ENCODE data around the gene FANCD2. TPM values are rescaled to one million over a fixed set of nuclear protein-coding genes. Genes with fewer than 3 reads are reported as not detected.
"Not testable (repeated sequence)": the region's sequence is repeated elsewhere in the genome, so short reads cannot be mapped to it uniquely, and the experiment has no call there.

Gene FANCD2
- total RNA-seq (2014; rRNA removed; shearing (Covaris generic)), result 28.9 and 29.5 TPM in 2 replicates
- polyA plus RNA-seq (2015; cell fraction: cytosol; rRNA removed), result 25.9 and 34.1 TPM in 2 replicates
- 124 and 181 TPM in 2 replicates for polyA plus RNA-seq (2015; cell fraction: nucleus; rRNA removed)

GRCh38 chr3:10026084-10026890 is at the start of gene FANCD2:
FANCD2 (plus strand) TSS chr3:10026437; CDS start chr3:10028658, 2,221 bp downstream.
- peak; percentile 86 for DNase-seq (ENCODE audit: low read depth, low spot score)
- in situ Hi-C loops (cut with HindIII; ENCODE audit: low pct_unique_long_range_greater_than_20kb, low sequenced_read_pairs), result no loop called here

- DNase-seq (ENCODE audit: low read depth, low spot score), result peak; percentile 73
- in situ Hi-C loops (cut with HindIII; ENCODE audit: low pct_unique_long_range_greater_than_20kb, low sequenced_read_pairs), result no loop called here
These were observed 49.2 kb upstream of the FANCD2 start for GRCh38 chr3:9976721-9977709.

- in situ Hi-C loops (cut with HindIII; ENCODE audit: low pct_unique_long_range_greater_than_20kb, low sequenced_read_pairs), result no loop called here
- no peak for DNase-seq (ENCODE audit: low read depth, low spot score)
These were observed 47.4 kb upstream of the FANCD2 start for GRCh38 chr3:9978710-9979305.

- DNase-seq (ENCODE audit: low read depth, low spot score), result no peak
- in situ Hi-C loops (cut with HindIII; ENCODE audit: low pct_unique_long_range_greater_than_20kb, low sequenced_read_pairs), result no loop called here
These were observed 46.0 kb upstream of the FANCD2 start for GRCh38 chr3:9980251-9980650.

DNA sequence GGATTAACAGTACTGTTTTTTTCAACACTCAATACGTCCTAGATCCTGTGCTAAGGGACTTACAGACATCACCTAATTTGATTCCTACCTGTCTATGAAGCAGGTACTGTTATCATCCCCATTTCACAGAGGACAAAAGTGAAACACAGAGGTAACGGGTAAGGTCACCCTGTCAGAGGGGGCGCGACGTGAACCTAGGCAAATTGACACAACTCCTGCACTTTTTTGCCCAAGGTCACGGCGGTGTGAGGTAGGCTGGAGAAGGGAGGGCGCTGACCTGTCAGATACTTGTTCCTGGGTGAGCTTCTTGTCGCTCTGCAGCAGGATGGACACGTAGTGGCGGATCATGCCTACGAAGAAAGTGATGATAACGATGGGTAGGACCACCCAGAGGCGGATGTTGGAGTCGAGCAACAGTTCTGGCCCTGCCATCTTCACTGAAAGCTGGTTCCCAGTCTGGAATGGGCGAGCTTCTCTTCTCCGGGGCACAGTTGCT is 40.0 kb upstream of the FANCD2 start:
- no peak for DNase-seq (ENCODE audit: low read depth, low spot score)
- in situ Hi-C loops (cut with HindIII; ENCODE audit: low pct_unique_long_range_greater_than_20kb, low sequenced_read_pairs), result no loop called here

GRCh38 chr3:9994086-9994844 is 32.0 kb upstream of the FANCD2 start:
- in situ Hi-C loops (cut with HindIII; ENCODE audit: low pct_unique_long_range_greater_than_20kb, low sequenced_read_pairs), result no loop called here
- no peak for DNase-seq (ENCODE audit: low read depth, low spot score)

GRCh38 chr3:10000686-10001085 is 25.6 kb upstream of the FANCD2 start:
- DNase-seq (ENCODE audit: low read depth, low spot score), result no peak
- in situ Hi-C loops (cut with HindIII; ENCODE audit: low pct_unique_long_range_greater_than_20kb, low sequenced_read_pairs), result no loop called here

DNA sequence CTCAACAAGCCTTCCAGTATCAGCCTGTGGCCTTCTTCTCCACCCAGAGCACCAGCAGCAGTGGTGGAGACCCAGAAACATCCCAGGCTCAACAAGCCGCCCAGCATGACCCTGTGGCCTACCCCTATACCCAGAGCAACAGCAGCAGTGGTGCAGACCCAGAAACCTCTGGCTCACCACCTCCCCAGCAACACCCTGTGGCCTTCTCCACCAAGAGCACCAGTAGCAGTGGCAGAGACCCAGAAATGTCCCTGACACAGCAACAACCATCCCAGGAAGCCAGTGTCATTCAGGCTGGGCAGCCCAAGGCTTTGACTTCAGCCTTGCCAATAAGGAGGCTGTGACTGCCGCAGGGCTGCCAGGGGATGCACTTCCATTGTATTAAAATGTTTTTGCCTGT is 23.3 kb upstream of the FANCD2 start:
- in situ Hi-C loops (cut with HindIII; ENCODE audit: low pct_unique_long_range_greater_than_20kb, low sequenced_read_pairs), result no loop called here
- DNase-seq (ENCODE audit: low read depth, low spot score), result no peak

DNA sequence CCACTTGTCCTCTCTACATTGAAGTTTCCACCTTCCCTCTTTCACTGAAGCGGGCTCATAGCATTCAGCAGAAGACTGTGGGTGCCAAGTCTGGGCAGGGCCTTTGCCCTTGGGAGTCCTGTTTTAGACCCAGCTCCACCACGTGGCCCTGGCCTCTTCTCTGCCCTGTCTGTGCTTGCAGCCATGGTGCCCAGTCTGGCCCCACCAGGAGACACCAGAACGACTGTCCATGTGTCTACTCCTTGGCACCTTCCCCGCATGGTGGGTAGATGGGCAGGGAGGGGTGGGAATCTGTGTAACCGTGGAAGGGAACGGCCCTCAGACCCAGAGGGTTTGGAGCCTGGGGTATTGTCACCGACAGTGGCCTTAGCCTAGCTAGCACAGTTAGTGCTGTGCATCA is 21.7 kb upstream of the FANCD2 start:
- no peak for DNase-seq (ENCODE audit: low read depth, low spot score)
- in situ Hi-C loops (cut with HindIII; ENCODE audit: low pct_unique_long_range_greater_than_20kb, low sequenced_read_pairs), result no loop called here

- in situ Hi-C loops (cut with HindIII; ENCODE audit: low pct_unique_long_range_greater_than_20kb, low sequenced_read_pairs), result no loop called here
- DNase-seq (ENCODE audit: low read depth, low spot score), result no peak
These were observed 21.2 kb upstream of the FANCD2 start for GRCh38 chr3:10004960-10005564.

DNA sequence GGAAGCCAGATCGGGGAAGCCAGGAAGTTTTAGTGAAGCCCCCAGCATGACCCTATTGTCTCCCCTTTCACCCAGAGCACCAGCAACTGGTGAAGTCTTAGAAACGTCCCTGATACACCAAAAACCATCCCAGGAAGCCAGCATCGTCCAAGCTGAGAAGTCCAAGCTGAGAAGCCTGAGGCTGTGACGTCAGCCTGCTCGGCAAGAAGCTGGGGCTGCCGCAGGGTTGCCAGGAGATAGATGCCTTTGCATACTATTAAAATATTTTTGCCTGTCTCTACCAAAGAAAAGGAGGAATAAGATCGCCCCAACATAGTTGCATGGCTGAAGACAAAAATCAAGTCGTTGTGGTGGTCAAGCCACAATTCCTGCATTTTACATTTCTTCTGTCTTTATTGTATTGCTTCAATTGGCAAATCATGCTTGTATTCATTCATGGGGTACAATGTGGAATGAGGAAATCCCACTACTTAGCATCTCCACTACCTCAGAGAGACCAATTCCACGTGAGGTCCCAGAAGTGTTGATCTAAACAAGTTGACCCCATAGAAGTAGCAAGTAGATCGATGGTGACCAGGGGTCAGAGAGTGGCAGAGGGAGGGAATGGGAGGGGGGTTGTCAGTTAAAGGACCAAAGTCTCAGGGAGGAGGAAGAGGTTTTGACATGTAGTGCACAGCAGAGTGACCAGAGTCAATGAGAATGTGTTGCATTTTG is 20.0 kb upstream of the FANCD2 start:
- DNase-seq (ENCODE audit: low read depth, low spot score), result no peak
- in situ Hi-C loops (cut with HindIII; ENCODE audit: low pct_unique_long_range_greater_than_20kb, low sequenced_read_pairs), result no loop called here

- in situ Hi-C loops (cut with HindIII; ENCODE audit: low pct_unique_long_range_greater_than_20kb, low sequenced_read_pairs), result no loop called here
- DNase-seq (ENCODE audit: low read depth, low spot score), result no peak
These were observed 19.5 kb upstream of the FANCD2 start for GRCh38 chr3:10006762-10007090.

DNA sequence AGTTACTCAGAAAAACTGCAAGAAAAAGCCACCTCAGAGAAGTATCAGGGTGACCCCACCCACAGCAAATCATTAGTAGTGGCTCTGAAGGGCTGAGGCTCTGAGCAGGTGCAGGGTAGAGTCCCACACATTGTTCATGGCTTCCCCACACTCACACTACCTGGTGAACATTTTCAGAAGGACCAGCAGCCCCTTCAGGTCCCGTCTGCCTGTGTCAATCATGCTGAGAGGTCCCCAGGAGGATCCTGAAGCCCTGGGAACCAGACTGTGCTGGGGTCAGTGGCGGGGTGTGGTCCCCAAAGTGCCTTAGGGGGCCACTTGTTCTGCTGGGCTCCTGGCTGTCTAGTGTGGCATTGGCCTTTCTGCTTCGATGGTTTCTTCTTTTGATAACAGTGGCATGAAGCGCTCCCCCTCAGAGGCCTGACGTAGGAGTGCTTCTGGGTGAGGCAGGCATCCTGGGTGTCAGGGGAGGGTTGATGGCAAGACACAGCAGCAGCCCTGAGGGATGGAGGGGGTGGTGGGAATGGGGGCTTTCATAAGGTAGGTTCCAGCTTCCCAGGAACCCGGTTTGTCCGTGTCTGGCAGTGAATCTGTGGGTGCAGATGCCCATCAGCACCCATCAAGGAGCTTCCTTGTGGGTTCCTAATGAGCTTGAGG is 19.0 kb upstream of the FANCD2 start:
- in situ Hi-C loops (cut with HindIII; ENCODE audit: low pct_unique_long_range_greater_than_20kb, low sequenced_read_pairs), result no loop called here

DNA sequence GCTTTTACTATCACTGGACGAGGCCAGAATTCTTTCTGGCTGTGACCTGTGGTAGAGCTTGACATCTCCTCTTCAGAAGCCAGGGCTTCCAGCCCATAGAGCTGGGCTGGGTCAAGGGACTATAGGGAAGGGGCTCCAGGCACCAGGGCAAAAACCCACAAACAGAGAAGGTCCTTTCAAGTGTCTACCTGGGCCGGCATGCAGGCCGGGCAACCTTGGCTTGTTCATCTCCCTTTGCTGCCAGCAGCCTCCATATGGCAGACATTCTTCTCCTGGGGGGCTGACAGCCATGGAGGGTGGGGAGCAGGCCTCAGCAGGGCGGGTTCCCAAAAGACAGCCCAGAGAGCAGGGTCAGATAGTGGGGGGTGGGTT is 18.0 kb upstream of the FANCD2 start:
- in situ Hi-C loops (cut with HindIII; ENCODE audit: low pct_unique_long_range_greater_than_20kb, low sequenced_read_pairs); DNase-seq (ENCODE audit: low read depth, low spot score): not testable (repeated sequence)

More for the DNA sequence above, 19.0 kb upstream of the FANCD2 start:
- no peak for DNase-seq (ENCODE audit: low read depth, low spot score)

DNA sequence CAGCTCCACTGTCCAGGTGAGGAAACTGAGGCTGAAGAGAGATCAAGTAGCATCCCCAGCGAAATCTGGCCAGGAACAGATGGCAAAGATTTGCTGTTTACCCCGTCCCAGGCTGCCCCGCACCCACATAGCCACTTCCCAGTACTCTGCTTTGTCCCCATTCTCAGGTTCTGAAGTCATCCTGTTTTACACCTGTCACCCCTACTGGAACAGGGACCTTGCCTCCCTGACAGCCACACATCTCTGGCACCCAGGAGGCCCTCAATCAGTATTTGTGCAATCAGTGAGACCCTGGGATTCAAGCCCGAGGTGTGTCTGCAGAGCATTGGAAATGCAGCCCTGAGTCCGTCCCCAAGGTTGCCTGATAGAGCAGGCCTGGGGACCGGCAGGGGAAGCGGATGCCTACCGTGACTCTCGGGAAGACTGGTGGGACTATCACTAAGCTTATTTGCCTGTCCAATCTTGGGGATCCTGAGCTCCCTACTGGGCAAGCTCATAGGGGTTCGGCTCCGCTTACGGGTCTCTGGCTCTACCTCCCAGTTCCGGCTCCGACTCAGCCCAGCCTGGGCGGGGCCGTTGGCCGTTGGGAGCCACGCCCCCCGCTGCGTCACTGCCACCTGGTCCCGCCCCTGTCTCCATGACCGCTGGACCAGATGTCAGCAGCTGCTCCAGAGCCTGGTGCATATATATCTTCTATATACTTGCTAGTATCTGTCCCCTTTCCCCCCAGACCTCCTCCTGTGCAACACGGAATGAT is 17.5 kb upstream of the FANCD2 start:
- peak; percentile 65 for DNase-seq (ENCODE audit: low read depth, low spot score)

More for the DNA sequence above, 17.5 kb upstream of the FANCD2 start:
- in situ Hi-C loops (cut with HindIII; ENCODE audit: low pct_unique_long_range_greater_than_20kb, low sequenced_read_pairs), result no loop called here

Measured in SK-MEL-5 (cell line).